Measurements from ENCODE around the gene GRIA4. TPM values are rescaled to one million over a fixed set of nuclear protein-coding genes. Genes with fewer than 3 reads are reported as not detected.
"Not testable (repeated sequence)": the region's sequence is repeated elsewhere in the genome, so short reads cannot be mapped to it uniquely, and the experiment has no call there.

The GRIA4 gene
- polyA plus RNA-seq, 4 donors: 0.60 to 7.2 (median 0.73) TPM

GRCh38 chr11:105986554-105986953 lies 376.7 kb downstream of the GRIA4 start:
- no peak for DNase-seq (ENCODE audit: low read depth in 4 of 4, low spot score in 3 of 4)

GRCh38 chr11:105988197-105988596 lies 378.3 kb downstream of the GRIA4 start:
- no peak for DNase-seq (ENCODE audit: low read depth in 4 of 4, low spot score in 3 of 4)

GRCh38 chr11:105989124-105989523 lies 379.3 kb downstream of the GRIA4 start:
- no peak for DNase-seq (ENCODE audit: low read depth in 4 of 4, low spot score in 3 of 4)

GRCh38 chr11:105991888-105992287 lies 382.0 kb downstream of the GRIA4 start:
- no peak for DNase-seq (ENCODE audit: low read depth in 4 of 4, low spot score in 3 of 4)

GRCh38 chr11:106001304-106002012 lies 391.6 kb downstream of the GRIA4 start:
- no peak for DNase-seq (ENCODE audit: low read depth in 4 of 4, low spot score in 3 of 4)

- not testable (repeated sequence) for DNase-seq (ENCODE audit: low read depth in 4 of 4, low spot score in 3 of 4)
Observed at GRCh38 chr11:106003094-106003493, 393.2 kb downstream of the GRIA4 start.

GRCh38 chr11:106011481-106011880 lies 401.6 kb downstream of the GRIA4 start:
- DNase-seq (ENCODE audit: low read depth in 4 of 4, low spot score in 3 of 4): no peak

- DNase-seq (ENCODE audit: low read depth in 4 of 4, low spot score in 3 of 4): no peak
Observed at GRCh38 chr11:106012744-106013143, 402.9 kb downstream of the GRIA4 start.

- no peak for DNase-seq (ENCODE audit: low read depth in 4 of 4, low spot score in 3 of 4)
Observed at GRCh38 chr11:106014035-106014434, 404.2 kb downstream of the GRIA4 start.

GRCh38 chr11:106014620-106015019 lies 404.7 kb downstream of the GRIA4 start:
- no peak for DNase-seq (ENCODE audit: low read depth in 4 of 4, low spot score in 3 of 4)

GRCh38 chr11:106015066-106015465 lies 405.2 kb downstream of the GRIA4 start:
- DNase-seq (ENCODE audit: low read depth in 4 of 4, low spot score in 3 of 4): no peak

- no peak for DNase-seq (ENCODE audit: low read depth in 4 of 4, low spot score in 3 of 4)
Observed at GRCh38 chr11:106017093-106017492, 407.2 kb downstream of the GRIA4 start.

GRCh38 chr11:106021181-106021966 lies 411.5 kb downstream of the GRIA4 start:
- DNase-seq (ENCODE audit: low read depth in 4 of 4, low spot score in 3 of 4): no peak

- peak; percentile 97 to 98 (median 98) for DNase-seq (ENCODE audit: low read depth in 4 of 4, low spot score in 3 of 4)
Observed at GRCh38 chr11:106021967-106022794, 412.3 kb downstream of the GRIA4 start, which contains the start of gene MSANTD4. Gene MSANTD4 (minus strand): TSS chr11:106022240. CDS start chr11:106010917, 11,323 bp downstream.

GRCh38 chr11:106022795-106023275 lies 413.0 kb downstream of the GRIA4 start:
- no peak for DNase-seq (ENCODE audit: low read depth in 4 of 4, low spot score in 3 of 4)

GRCh38 chr11:106030609-106031008 lies 420.7 kb downstream of the GRIA4 start:
- no peak for DNase-seq (ENCODE audit: low read depth in 4 of 4, low spot score in 3 of 4)

GRCh38 chr11:106031202-106031810 lies 421.4 kb downstream of the GRIA4 start:
- no peak for DNase-seq (ENCODE audit: low read depth in 4 of 4, low spot score in 3 of 4)

Data from left renal pelvis (tissue), 4 donors.